ENCODE results near the gene FBL. TPM values are rescaled to one million over a fixed set of nuclear protein-coding genes. Genes with fewer than 3 reads are reported as not detected.

FBL gene
- total RNA-seq, 1 experiment from 2014 or later: 374 TPM

GRCh38 chr19:39871362-39871761 is 25.2 kb upstream of the FBL start:
- POLR2A ChIA-PET: no interaction called here
- TF ChIP-seq CTCF (IDR thresholded peaks at IDR 0.05; ENCODE audit: insufficient read depth in 1 of 2, low read depth in 1 of 2, low read length in 1 of 2, severe bottlenecking in 1 of 2, unreplicated experiment in 1 of 2): no peak

GRCh38 chr19:39870171-39870971 is 24.2 kb upstream of the FBL start:
- BruUV-seq (replicated peaks): no TSS peak
- H3K4me1 ChIP-seq: no peaks in the 10 kb centered on the region
- H3K27me3 ChIP-seq (replicated peaks; ENCODE audit: control insufficient read depth, insufficient read depth, low read length): no peaks in the 10 kb centered on the region
- no peaks in the 10 kb centered on the region for H3K4me1 Mint-ChIP-seq (ENCODE audit: low read depth, unreplicated experiment)
- ChIA-PET POLR2A (no interaction called here), CTCF (interaction anchor here (0.8 kb wide), 1 partner anchor 27 kb away, joined by 4 read pairs; no protein-coding TSS in a partner anchor)
- H3K27me3 Mint-ChIP-seq (ENCODE audit: insufficient read depth, unreplicated experiment): peaks cover 2% of the 10 kb centered on the region
- no peak overlapping the region for H3K4me3 ChIP-seq (ENCODE audit: low read depth, low read length)
- no peaks in the 10 kb centered on the region for H3K36me3 ChIP-seq (ENCODE audit: control insufficient read depth, insufficient read depth, low read length)
- no peaks in the 10 kb centered on the region; the same call in 1 of the 2 replicates for H3K9me3 ChIP-seq
- no peak for TF ChIP-seq CTCF (IDR thresholded peaks at IDR 0.05; ENCODE audit: insufficient read depth in 1 of 2, low read depth in 1 of 2, low read length in 1 of 2, severe bottlenecking in 1 of 2, unreplicated experiment in 1 of 2)
- no peak overlapping the region for H3K4me3 Mint-ChIP-seq (ENCODE audit: unreplicated experiment)
- H3K9me3 Mint-ChIP-seq (ENCODE audit: unreplicated experiment): no peaks in the 10 kb centered on the region
- intact Hi-C loops (cut with micrococcal nuclease; ENCODE audit: unreplicated experiment): no loop called here
- no peaks in the 10 kb centered on the region for H3K36me3 Mint-ChIP-seq (ENCODE audit: insufficient read depth, unreplicated experiment)
- no peak overlapping the region for H3K27ac Mint-ChIP-seq (ENCODE audit: unreplicated experiment)
- no peak for DNase-seq

More at GRCh38 chr19:39871362-39871761, 25.2 kb upstream of the FBL start:
- CTCF ChIA-PET: no interaction called here
- BruUV-seq (replicated peaks): no TSS peak
- Mint-ChIP-seq H3K36me3 (ENCODE audit: insufficient read depth, unreplicated experiment) (no peaks in the 10 kb centered on the region), H3K27me3 (ENCODE audit: insufficient read depth, unreplicated experiment) (peaks cover 1% of the 10 kb centered on the region), H3K27ac (ENCODE audit: unreplicated experiment) (no peak overlapping the region), H3K4me1 (ENCODE audit: low read depth, unreplicated experiment) (no peaks in the 10 kb centered on the region), H3K9me3 (ENCODE audit: unreplicated experiment) (no peaks in the 10 kb centered on the region), H3K4me3 (ENCODE audit: unreplicated experiment) (no peak overlapping the region)
- H3K36me3 ChIP-seq (ENCODE audit: control insufficient read depth, insufficient read depth, low read length): no peaks in the 10 kb centered on the region
- intact Hi-C loops (cut with micrococcal nuclease; ENCODE audit: unreplicated experiment): no loop called here
- H3K4me3 ChIP-seq (ENCODE audit: low read depth, low read length): no peak overlapping the region
- no peaks in the 10 kb centered on the region; the same call in 1 of the 2 replicates for H3K9me3 ChIP-seq
- no peaks in the 10 kb centered on the region for H3K27me3 ChIP-seq (replicated peaks; ENCODE audit: control insufficient read depth, insufficient read depth, low read length)
- H3K4me1 ChIP-seq: no peaks in the 10 kb centered on the region
- DNase-seq: no peak

- H3K9me3 Mint-ChIP-seq (ENCODE audit: unreplicated experiment): no peaks in the 10 kb centered on the region
- intact Hi-C loops (cut with micrococcal nuclease; ENCODE audit: unreplicated experiment): no loop called here
- no peaks in the 10 kb centered on the region for H3K4me1 ChIP-seq
- DNase-seq: no peak
- BruUV-seq (replicated peaks): no TSS peak
- H3K27me3 ChIP-seq (replicated peaks; ENCODE audit: control insufficient read depth, insufficient read depth, low read length): no peaks in the 10 kb centered on the region
- H3K27me3 Mint-ChIP-seq (ENCODE audit: insufficient read depth, unreplicated experiment): peaks cover 6% of the 10 kb centered on the region
- ChIA-PET CTCF (no interaction called here), POLR2A (no interaction called here)
- no peaks in the 10 kb centered on the region for H3K36me3 Mint-ChIP-seq (ENCODE audit: insufficient read depth, unreplicated experiment)
- no peaks in the 10 kb centered on the region for H3K36me3 ChIP-seq (ENCODE audit: control insufficient read depth, insufficient read depth, low read length)
- H3K4me3 Mint-ChIP-seq (ENCODE audit: unreplicated experiment): no peak overlapping the region
- H3K4me1 Mint-ChIP-seq (ENCODE audit: low read depth, unreplicated experiment): no peaks in the 10 kb centered on the region
- no peaks in the 10 kb centered on the region; the same call in 1 of the 2 replicates for H3K9me3 ChIP-seq
- no peak overlapping the region for H3K4me3 ChIP-seq (ENCODE audit: low read depth, low read length)
- no peak for TF ChIP-seq CTCF (IDR thresholded peaks at IDR 0.05; ENCODE audit: insufficient read depth in 1 of 2, low read depth in 1 of 2, low read length in 1 of 2, severe bottlenecking in 1 of 2, unreplicated experiment in 1 of 2)
- H3K27ac Mint-ChIP-seq (ENCODE audit: unreplicated experiment): no peak overlapping the region
These were observed 21.8 kb upstream of the FBL start for GRCh38 chr19:39867952-39868351.
